Pancreas (tissue), 10 donors: ENCODE measurements around the gene TGM2. TPM values are rescaled to one million over a fixed set of nuclear protein-coding genes. Genes with fewer than 3 reads are reported as not detected.

Experiments
- ATAC-seq, 4 donors: fragments of 200-7000 bp; cut with Tn5 transposase; one replicate each; pipeline versions ENCODE4 v1.8.0 to v1.9.1; 2020; ENCODE audit warnings: mild to moderate bottlenecking in 4 of 4, moderate library complexity in 4 of 4
- DNase-seq, 6 donors: peaks; one replicate each; pipeline ENCODE4 v3.0.0-alpha.2; 2020
- FAIRE-seq: peaks from 2 replicates; lab custom pipeline; 2012; peaks lifted over from hg19 to GRCh38; lab: Jason Lieb, UNC
- H3K27ac ChIP-seq, 4 donors: fragments of 200-600 bp; sonication (generic); 1 replicate in 3 of 4; 2 replicates in 1 of 4; pipeline versions ENCODE4 v1.5.0 to v1.8.0; 2020
- H3K27me3 ChIP-seq, 4 donors: fragments of 200-600 bp; one replicate each; pipeline ENCODE4 v1.8.0; 2021
- H3K36me3 ChIP-seq, 3 donors: fragments of 200-600 bp; sonication (generic) in 1 of 3; one replicate each; pipeline versions ENCODE4 v1.5.0 to v1.8.0; 2020 to 2021
- H3K4me1 ChIP-seq, 3 donors: fragments of 200-600 bp; one replicate each; pipeline ENCODE4 v1.8.0; 2021
- H3K4me3 ChIP-seq, 4 donors: fragments of 200-600 bp; sonication (generic) in 2 of 4; one replicate each; pipeline versions ENCODE4 v1.5.0 to v1.8.0; 2020 to 2021
- H3K9me3 ChIP-seq, 4 donors: fragments of 200-600 bp; one replicate each; pipeline ENCODE4 v1.8.0; 2021
- CTCF ChIP-seq, 4 donors: fragments of 200-600 bp; sonication (generic) in 3 of 4; IDR thresholded peaks; one replicate each; pipeline versions ENCODE4 v1.5.0 to v1.8.0; 2021; ENCODE audit warnings: antibody characterized with exemption in 4 of 4
- WGBS, 2 donors: extraction: QIAGEN DNeasy Blood & Tissue Kit; methylation state at CpG; one replicate each; pipeline ENCODE4 v1.1.7; 2013; 5-methylcytosine and 5-hydroxymethylcytosine counted together
- intact Hi-C, 3 donors: fragments of 100-400 bp; cut with DNase I; formaldehyde crosslinking; loops; one replicate each; pipeline versions ENCODE4 v1.11.1 to v1.14.2; 2022
- polyA plus RNA-seq, 2 donors: library from polyadenylated mRNA; stranded (reverse); fragments of 200-250 nt; gene quantifications; one replicate each; pipeline ENCODE4 v1.2.3, GENCODE V29; 2013
- total RNA-seq, 6 donors: library from RNA; stranded (reverse); fragmentation: NEBNext Ultra II Directional in 4 of 6; extraction: Animal tissue kit (Norgen Biotek cat#: 25700) in 4 of 6; gene quantifications; one replicate each; pipeline versions ENCODE4 v1.2.1 to v1.2.4, GENCODE V29; 2021 to 2023
- donor health status: healthy with polysubstance abuse.
- donor health status: DM: no; HTN: no; CAD: no; lungs with moderate emphysema.
- donor health status: DM: no; HTN: no; CAD: no.
- donor health status: control.
- donor health status: control.
- donor health status: Bipolar disorder and iron deficiency.
- donor health status: DM: yes; HTN: yes; CAD: no.
- donor health status: DM: no; HTN: no; CAD: no.
- donor health status: DM: no; HTN: no; CAD: no.
- donor health status: DM: yes; HTN: yes; CAD: no.

The TGM2 gene
- total and polyA plus RNA-seq, 8 donors: 3.7 to 92.6 (median 10.8) TPM

DNA sequence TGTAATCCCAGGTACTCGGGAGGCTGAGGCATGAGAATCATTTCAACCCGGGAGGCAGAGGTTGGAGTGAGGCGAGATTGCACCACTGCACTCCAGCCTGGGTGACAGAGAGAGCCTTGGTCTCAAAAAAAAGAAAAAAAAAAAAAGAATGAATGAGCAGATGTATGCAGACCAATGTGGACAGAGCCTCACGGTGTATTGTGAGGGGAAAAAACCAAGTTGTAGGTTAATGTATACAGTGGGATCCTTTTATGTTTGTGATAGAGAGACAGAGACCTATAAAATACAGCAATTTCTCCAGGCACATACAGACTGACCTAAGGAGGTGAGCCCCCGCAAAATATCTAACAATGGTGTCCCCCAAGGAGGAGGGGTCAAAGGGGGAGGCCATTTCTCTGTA lies 11.7 kb downstream of the TGM2 start:
- Histone ChIP-seq H3K27ac (peak overlapping the region in 3 of 4 donors; percentile 64 to 89 (median 78)), H3K9me3 (no peaks in the 10 kb centered on the region), H3K4me3 (no peak overlapping the region), H3K4me1 (peaks cover 11 to 25% (median 14%) of the 10 kb centered on the region in 3 donors), H3K36me3 (no peaks in the 10 kb centered on the region), H3K27me3 (no peaks in the 10 kb centered on the region)
- ATAC-seq: no peak
- FAIRE-seq: no peak
- DNase-seq: no peak
- 92 to 95% methylated on average over 5 of the region's 5 CpGs for WGBS, 2 donors
- intact Hi-C loops: no loop called here
- TF ChIP-seq CTCF (IDR thresholded peaks at IDR 0.05): no peak

DNA sequence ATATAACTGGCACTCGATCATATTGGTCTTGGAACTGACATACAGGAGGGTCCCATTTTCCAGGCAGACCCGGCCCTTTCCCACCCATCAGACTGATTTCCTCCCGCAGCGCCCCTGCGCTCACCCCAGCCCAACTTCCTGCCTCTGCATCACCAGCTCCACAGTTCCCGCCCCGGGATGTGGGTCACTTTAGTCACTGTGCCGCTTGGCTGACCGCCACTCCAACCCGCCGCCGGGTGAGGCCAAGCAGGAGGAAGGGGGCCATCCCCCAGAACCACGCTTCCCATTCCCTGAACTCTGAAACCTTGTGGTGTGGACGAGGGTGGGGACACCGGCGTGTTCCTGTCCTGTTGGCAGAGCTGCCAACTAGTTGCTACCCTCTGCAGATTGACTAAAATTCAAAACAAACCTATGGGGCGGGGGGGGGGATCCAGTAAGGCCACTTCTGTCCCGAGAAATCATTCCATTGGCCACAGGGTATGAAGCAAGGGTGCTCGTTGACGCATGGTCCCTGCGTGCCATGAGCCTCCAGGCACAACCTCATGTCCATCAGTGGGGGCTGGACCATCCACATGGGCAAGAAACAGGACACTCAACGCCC lies 12.3 kb downstream of the TGM2 start:
- no peak for TF ChIP-seq CTCF (IDR thresholded peaks at IDR 0.05)
- intact Hi-C loops: no loop called here
- ATAC-seq (peak; percentile 66 to 89 (median 84)), FAIRE-seq (no peak), DNase-seq (peak; percentile 62 to 88 (median 77))
- Histone ChIP-seq H3K4me3 (peak overlapping the region in 1 of 4 donors; percentile 1), H3K27ac (peak overlapping the region; percentile 64 to 89 (median 76)), H3K4me1 (peaks cover 11 to 25% (median 14%) of the 10 kb centered on the region in 3 donors), H3K9me3 (no peaks in the 10 kb centered on the region), H3K36me3 (no peaks in the 10 kb centered on the region), H3K27me3 (no peaks in the 10 kb centered on the region)
- 31 to 32% methylated on average over 22 of the region's 22 CpGs for WGBS, 2 donors

- 0 to 3% methylated on average over 7 of the region's 7 CpGs for WGBS, 2 donors
- no peaks in the 10 kb centered on the region for H3K36me3 ChIP-seq
- FAIRE-seq (no peak), DNase-seq (peak in 3 of 6 donors; percentile 41 to 55 (median 43)), ATAC-seq (peak; percentile 61 to 84 (median 82))
- H3K4me1 ChIP-seq: peaks cover 11 to 25% (median 14%) of the 10 kb centered on the region in 3 donors
- H3K27me3 ChIP-seq: no peaks in the 10 kb centered on the region
- intact Hi-C loops: no loop called here
- no peaks in the 10 kb centered on the region for H3K9me3 ChIP-seq
- H3K27ac ChIP-seq: peak overlapping the region; percentile 64 to 89 (median 76)
- peak overlapping the region in 1 of 4 donors; percentile 1 for H3K4me3 ChIP-seq
- no peak for TF ChIP-seq CTCF (IDR thresholded peaks at IDR 0.05)
Observed at GRCh38 chr20:38152175-38152620, 12.9 kb downstream of the TGM2 start.

DNA sequence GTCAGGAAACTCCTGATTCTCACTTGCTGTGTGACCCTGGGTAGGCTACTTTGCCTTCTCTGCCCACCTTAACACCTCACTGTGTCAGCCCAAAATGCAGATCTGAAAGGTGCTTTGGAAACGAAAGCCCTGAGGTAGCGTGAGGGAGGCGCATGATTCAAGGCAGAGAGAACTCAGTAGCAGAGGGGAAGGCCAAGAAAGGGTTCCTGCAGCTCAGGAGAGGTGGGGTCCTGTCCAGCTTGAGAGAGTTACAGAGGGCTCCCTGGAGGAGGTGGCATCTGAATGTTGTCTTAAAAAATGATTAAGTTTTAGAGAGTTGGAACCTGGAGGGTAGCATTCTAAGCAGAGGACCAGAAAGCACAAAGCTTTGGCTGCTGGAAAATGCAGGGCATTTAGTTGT lies 13.6 kb downstream of the TGM2 start:
- ATAC-seq (peak in 1 of 4 donors; percentile 1), FAIRE-seq (no peak), DNase-seq (no peak)
- H3K4me1 ChIP-seq: peaks cover 11 to 25% (median 14%) of the 10 kb centered on the region in 3 donors
- no peaks in the 10 kb centered on the region for H3K27me3 ChIP-seq
- TF ChIP-seq CTCF (IDR thresholded peaks at IDR 0.05): no peak
- peak overlapping the region in 2 of 4 donors; percentile 78 to 89 for H3K27ac ChIP-seq
- intact Hi-C loops: no loop called here
- no peaks in the 10 kb centered on the region for H3K36me3 ChIP-seq
- no peaks in the 10 kb centered on the region for H3K9me3 ChIP-seq
- 88 to 89% methylated on average over 3 of the region's 3 CpGs for WGBS, 2 donors
- no peak overlapping the region for H3K4me3 ChIP-seq
